GM18526 (cell line): ENCODE measurements around the gene PRDM16.

Source experiments
- POLR2A ChIP-seq: IDR thresholded peaks from 3 replicates; pipeline ENCODE4 v1.6.1; 2011; ENCODE audit not compliant: insufficient read length; ENCODE audit errors: extremely low read depth

PRDM16 gene

DNA sequence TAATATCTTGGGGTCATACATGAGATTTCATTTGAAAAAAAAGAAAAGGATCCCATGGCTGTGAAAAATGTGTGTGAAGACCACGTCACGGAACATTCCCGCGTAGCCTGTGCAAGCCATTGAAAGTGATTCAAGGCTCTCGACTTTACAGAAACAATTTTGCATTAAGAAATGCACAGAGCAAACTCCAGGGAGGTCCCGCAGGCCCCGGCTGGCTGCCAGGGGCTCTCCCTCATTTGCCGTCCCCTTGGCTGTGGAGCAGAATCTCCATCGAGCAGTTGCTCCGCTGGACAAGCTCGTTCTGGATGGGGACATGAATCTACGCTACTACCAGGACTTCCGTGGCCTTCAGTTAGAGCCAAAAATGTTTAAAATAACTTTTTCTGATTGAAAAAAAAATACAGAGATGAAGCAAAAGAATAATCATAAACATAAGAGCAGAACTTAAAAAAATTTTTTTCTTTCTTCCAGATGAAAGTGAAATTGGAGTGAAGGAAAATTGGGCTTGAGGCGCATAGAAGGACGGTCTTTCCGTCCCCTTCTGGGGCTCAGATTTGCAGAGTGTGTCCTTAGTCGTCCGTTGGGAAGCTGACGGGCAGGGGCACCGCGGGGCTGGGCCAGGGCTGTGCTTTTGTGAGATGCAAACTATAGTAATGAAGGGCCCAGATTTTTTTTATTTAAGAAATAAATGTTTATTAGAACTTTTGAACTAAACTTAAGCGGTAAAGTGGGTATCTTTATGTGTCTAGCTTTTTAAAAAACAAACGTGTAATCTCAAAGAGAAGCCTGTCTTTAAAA, 317.4 kb downstream of the PRDM16 start:
- TF ChIP-seq POLR2A: no peak

DNA sequence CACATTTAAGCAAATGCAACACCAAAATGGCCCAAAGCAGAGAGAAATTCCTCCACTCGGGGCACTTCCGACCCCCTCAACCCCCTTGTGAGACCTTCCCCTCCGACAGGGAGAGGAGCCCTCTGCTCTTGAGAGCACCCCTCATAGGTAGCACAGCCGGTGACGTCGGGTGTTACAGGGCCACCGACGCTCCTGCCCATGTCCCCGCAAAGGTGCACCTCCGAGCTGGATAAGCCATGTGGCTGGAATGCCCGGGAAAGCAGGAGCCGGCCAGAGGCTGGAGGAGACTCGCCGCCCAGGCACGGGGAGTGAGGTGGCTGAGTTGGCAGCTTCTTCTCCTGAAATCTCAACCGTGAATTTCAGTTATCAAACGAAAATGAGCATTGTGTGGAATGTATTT, 318.4 kb downstream of the PRDM16 start:
- TF ChIP-seq POLR2A: no peak

DNA sequence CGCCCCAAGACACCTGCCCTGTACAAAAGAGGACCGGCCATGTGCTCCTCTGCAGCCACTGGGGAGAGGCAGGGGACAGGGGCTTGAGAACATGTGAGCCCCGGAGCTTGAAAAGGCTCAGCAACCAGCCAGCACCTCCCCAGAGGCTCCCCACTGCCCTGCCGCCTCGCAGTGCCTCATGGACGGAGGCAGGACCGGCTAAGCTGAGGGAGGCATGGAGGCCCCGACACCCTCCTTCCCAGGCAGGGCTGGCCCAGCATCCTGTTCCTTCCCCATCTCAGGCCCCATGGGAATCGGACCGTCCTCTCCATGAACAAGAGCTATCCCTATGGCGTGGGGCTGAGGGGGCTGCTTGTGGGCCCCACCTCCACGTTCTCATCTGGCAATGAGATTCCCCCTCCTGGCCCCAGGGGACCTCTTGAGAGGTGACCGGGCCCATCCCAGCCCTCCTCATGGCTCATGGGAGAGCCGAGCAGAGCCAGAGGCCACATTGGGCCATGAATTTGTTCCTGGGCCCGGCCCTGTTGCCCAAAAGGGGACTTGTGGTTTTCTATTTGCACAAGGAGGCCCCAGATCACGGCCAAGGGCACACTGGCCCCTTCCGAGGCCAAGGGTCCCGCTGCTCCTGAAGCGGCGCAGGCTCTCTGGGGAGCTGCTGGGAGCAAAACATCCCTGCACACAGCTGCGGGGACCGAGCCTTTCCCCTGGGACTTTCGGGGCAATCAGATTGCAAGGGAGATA, 320.3 kb downstream of the PRDM16 start:
- TF ChIP-seq POLR2A: no peak

DNA sequence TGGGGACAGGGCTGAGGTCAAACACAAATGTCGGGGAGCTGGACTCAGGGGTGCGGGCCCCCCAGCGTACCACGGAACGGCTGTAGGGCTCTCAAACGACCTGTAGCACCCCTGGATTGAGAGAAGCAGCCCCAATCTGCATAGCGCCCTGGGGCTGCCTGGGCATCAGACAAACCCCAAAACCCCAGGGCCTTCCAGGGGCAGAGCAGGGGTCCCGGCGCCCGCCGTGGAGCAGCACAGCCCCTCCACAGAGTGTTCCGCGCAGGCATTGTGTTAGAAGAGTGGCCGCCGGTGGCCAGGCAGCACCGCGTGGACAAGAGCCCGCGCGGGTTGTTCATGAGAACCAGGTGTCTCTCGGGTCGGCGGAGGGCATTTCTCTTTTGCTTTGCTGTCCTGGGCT, 321.3 kb downstream of the PRDM16 start:
- TF ChIP-seq POLR2A: no peak

DNA sequence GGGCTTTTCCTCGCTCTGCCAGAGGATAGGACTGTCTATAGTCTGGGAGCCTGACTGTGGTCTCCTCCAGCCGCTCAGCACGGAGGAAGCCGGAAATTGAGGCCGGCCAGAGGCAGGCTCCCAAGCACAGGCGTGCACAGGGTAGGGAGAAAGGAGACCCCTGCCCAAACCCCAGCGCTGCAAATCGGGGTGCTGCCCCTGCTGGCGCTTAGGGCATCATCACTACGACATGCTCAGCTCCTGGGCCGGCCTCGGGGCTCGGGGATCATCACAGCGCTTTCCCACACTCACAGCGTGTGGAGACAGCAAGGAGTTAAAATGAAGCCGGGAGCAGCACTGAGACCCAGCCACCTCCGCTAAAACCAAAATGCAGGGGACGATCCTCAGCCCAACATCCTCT, 322.7 kb downstream of the PRDM16 start:
- no peak for TF ChIP-seq POLR2A

DNA sequence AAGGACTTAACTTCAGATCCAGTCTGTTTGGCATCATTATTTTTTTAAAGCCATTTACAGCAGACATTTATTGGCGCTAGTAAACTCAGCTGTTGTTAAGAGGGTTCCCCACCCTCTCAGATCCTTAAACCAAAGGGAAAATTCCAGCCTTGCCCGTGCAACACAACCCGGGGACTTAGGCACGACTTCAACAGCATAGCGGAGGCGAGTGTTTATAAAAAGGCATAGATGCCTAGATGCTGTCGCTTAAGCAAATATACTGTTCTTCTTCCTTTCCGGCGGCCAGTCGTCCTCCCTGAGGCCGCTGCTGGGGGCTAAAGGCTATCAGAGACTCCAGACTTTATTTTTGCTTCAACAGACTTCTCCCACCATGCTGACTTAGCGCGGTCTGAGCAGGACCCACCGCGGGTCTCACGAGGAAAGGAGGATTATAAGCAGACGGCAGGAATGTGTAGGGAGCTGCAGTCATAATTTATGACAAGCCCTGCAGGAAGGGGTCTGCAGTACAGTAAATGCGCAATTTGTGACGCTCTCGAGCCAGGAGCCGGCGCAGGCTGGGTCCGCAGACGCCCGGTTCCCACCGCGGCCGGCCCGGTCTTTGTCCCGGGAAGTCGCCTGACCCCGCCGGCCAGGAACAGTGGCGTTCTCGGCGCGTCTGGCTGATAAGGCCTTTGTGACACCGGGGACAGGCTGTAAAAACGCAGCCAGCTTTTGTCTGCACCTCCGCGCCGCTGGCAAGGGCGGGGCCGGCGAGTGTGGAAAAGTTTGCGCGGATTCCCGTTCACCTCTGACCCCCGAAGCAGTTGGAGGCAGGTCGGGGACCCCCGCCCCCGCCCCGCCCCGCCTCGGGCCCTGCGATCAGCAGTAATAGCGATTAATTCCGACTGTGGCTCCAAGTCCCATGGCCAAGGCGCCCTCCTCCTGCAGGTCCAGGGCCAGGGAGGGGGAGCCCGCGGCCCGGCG, 324.3 kb downstream of the PRDM16 start:
- TF ChIP-seq POLR2A: no peak

DNA sequence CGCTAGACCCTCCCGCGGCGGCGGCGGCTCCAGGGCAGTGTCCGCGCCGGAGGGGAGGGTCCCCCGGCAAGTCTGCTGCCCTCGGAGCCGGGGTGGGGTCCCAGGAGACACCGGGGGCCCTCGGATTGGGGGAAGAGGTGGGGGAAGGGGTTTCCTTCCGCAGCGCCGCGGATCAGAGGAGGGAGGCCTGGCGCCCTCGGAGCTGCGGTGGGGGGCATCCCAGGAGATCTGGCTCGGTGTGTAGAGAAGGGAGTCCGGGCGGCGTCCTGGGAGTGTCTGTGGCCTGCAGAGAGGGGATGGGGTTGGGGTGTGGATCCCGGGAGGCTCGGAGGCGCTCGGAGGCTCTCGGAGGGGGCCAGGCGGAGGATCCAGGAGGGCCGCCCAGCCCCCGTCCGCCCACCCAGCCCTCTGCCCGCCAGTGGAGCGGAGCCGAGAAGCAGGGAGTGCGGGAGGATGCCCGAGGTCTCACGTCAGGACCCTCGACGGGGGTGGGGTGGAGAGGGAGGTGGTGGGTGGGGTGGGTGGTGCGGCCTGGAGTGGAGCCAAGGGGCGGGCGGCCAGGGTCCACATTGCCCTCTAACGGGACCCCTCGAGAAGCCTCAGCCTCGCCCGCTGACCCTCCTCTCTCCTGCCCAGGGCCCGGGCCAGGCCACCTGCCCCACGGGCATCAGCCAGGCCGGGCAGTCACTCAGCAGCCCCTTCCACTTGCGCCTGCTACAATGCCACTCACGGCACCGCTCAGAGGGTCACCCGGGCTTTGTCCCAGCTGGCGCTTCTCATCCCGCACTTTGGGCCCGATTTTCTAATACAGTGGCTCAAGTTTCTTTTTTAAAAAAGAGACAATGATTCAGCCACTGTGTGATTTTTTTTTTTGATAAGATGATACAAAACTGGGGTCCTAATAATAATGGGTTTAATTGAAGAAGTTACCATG, 325.3 kb downstream of the PRDM16 start:
- no peak for TF ChIP-seq POLR2A

DNA sequence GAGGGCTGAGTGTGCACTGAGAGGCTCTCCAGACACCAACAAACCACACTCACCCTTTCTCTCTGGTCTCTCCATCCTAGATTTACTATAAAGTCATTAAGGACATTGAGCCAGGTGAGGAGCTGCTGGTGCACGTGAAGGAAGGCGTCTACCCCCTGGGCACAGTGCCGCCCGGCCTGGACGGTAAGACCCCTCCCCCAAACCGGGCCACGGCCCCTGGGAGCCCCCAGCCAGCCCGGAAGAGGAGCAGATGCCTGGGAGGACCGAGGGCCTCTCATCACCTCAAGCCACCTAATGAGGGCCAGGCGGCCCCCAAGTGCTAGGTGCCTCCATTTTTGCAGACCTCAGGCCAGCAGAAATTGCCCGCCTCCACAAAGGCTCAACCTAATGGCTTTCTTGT, 327.4 kb downstream of the PRDM16 start:
- no peak for TF ChIP-seq POLR2A

DNA sequence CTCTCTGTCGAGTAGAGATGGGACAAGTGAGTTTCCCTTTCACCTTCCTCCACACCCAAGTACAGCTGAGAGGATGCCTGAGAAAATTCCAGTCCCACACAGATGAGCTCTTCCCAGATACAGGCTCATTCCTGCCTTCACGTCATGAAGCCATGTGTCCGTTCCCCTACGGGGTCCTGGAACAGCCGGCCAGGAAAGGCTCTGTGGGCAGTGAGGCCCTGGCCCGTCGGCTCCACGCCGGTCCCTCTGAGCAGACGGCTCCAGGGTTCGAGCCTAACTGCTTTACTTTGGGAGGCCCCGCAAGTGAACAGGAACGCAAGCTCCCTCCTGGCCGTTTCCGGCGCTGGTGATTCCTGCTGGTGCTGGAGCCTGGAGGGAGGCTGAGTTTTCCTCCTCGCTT, 328.3 kb downstream of the PRDM16 start:
- TF ChIP-seq POLR2A: no peak

DNA sequence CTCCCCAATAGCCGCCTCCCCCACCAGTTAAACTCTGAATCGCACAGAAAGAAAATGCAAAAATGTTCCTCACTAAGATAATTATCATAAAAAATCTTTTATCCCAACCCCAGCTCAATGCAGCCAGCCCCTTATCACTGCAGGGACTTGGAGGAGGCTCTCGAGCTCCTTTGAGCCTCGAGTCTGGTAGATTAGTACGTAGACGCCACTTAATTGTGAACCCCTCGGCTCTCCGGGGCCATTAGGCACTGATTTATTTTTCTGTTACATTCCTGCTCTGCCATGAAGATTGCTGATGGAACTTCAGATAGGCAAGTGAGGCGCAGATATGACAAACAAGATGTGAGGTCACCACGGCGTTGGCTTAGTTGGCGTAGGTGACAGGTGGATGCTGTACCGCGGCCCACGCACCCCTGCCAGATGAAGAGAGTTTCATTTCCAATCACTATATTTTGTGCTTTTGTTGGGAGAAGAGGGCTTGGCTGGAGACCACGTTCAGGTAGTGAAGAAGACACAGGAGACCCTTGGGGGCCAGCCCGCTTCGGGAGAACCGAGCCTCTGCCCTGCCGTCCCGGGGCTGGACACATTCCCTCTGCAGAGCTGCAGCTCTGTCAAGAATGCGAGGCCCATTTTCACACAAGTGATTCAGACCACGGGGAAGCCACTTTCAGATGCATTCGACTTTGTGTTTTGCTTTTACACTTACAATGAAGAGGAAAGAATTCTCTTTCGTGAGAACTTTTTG, 329.6 kb downstream of the PRDM16 start:
- TF ChIP-seq POLR2A: no peak

DNA sequence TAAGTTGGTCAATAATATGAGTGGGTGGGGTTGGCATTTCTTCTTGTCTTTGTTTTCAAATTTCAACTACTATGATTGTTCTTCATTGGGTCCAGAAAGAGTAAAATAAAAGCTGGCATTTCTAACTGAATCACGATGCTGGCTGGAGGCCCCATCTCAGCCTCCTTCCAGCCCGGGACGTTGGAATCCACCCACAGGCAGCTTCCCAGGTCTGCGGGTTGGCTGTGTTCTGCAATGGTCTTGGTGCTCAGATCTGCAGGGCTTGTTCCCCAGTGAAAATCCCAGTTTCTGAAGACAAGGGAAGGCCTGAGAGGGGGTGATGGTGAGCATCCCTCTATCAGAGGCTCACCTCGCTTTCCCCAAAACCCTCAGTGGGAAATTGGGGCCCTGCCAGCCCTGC, 330.7 kb downstream of the PRDM16 start:
- TF ChIP-seq POLR2A: no peak

DNA sequence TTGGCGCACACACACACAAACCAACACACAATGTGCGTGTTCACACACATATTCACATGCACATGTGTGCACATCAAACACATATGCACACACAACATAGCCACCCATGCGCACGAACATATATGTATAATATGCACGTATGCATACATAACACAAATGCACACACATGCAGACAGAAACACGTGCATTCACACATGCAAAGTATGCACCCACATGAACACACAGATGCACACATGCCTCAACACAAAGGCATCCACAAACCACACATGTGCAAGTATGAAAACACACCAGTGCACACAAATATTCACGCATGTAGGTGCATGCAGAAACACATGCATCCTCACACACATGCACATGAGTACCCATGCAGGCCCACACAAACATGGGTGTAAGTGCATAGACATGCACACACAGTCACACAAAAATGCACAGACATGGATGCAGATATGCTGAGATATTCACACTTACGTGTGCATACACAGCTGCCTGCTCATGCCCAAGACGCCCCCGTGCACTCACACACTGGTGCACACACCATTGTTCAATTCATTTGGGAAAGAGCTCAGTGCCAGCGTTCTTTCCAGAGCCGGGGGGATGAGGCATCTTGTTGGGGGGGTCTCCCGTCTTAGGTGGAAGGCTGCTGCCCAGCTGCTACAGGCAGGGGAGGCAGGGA, 332.7 kb downstream of the PRDM16 start:
- TF ChIP-seq POLR2A: no peak
